Fibroblast of lung (primary cell): ENCODE measurements around the gene ZNF451.

Experiments
- CTCF ChIP-seq, 2 donors: IDR thresholded peaks in 1 of 2; conservative IDR thresholded peaks in 1 of 2; 1 replicate in 1 of 2; 2 replicates in 1 of 2; pipeline ENCODE4 v1.5.1; 2011 to 2012; ENCODE audit warnings: low read length in 2 of 2, control low read depth in 1 of 2, inconsistent platforms in 1 of 2, low read depth in 1 of 2, mild to moderate bottlenecking in 1 of 2
- EZH2 ChIP-seq: IDR thresholded peaks from 2 replicates; pipeline ENCODE4 v1.5.1; 2012; ENCODE audit warnings: low read length, control low read depth, mild to moderate bottlenecking; ENCODE audit errors: missing control alignments

DNA sequence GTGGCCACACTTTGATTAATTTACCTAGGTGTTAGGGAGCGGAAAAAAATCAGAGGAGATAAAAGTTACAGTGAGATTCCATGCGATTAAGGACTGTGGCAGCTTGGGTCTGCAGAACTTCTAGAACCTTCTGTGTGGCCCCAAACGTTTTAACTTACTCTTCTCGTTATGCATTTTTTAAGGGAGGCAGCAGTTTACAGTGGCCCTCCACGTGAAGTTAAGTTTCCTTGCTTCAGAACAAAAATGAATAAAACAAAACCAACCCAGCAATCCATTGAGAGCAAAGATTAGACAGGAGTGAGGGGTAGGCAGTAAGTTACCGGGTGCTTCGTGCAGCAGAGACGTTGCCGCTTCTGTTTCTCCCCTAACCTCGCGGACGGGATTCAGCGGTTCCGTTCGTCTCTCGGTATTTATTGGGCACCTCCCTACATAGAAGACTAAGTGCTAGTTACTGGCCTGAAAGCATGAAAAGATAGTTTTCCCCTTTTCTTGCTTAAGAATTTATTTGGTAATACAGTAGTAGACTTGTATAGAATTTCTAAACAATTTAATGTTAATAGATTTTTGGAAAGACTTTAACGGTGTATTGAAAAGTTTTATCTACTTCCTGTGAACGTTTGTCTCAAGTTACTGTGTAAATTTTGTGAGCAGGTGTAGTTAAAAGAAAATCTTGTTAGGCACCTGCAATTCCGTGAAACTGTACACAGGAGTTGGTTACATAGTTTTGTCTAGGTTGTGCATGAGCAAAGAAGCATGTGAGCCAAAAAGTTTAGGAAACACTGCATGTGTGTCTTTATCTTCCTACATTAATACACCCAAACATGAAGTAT is 83.3 kb downstream of the ZNF451 start:
- TF ChIP-seq CTCF (conservative IDR thresholded peaks at IDR 0.05 in 1 of 2, IDR thresholded peaks at IDR 0.05 in 1 of 2; ENCODE audit: low read depth in 1 of 2, low read length in 2 of 2) (no peak), EZH2 (no peak)
